Measurements from ENCODE around the gene LSAMP.

Gene LSAMP

GRCh38 chr3:115975796-115976195, 469.5 kb downstream of the LSAMP start:
- Histone ChIP-seq H3K4me3 (ENCODE audit: low read length) (no peak overlapping the region), H3K27me3 (ENCODE audit: control insufficient read depth, insufficient read depth, low read length) (no peaks in the 10 kb centered on the region), H3K9me3 (ENCODE audit: control insufficient read depth, low read length) (no peaks in the 10 kb centered on the region), H3K9ac (ENCODE audit: low read length) (no peak overlapping the region), H3K36me3 (ENCODE audit: control insufficient read depth, insufficient read depth, low read length) (no peaks in the 10 kb centered on the region), H3K4me1 (ENCODE audit: control insufficient read depth, insufficient read depth, low read length) (no peaks in the 10 kb centered on the region)

GRCh38 chr3:115975353-115975752, 469.9 kb downstream of the LSAMP start:
- Histone ChIP-seq H3K27me3 (ENCODE audit: control insufficient read depth, insufficient read depth, low read length) (no peaks in the 10 kb centered on the region), H3K4me3 (ENCODE audit: low read length) (no peak overlapping the region), H3K36me3 (ENCODE audit: control insufficient read depth, insufficient read depth, low read length) (no peaks in the 10 kb centered on the region), H3K9ac (ENCODE audit: low read length) (no peak overlapping the region), H3K9me3 (ENCODE audit: control insufficient read depth, low read length) (no peaks in the 10 kb centered on the region), H3K4me1 (ENCODE audit: control insufficient read depth, insufficient read depth, low read length) (no peaks in the 10 kb centered on the region)

GRCh38 chr3:115974940-115975339, 470.3 kb downstream of the LSAMP start:
- H3K27me3 ChIP-seq (ENCODE audit: control insufficient read depth, insufficient read depth, low read length), result no peaks in the 10 kb centered on the region
- no peak overlapping the region for H3K4me3 ChIP-seq (ENCODE audit: low read length)
- no peaks in the 10 kb centered on the region for H3K36me3 ChIP-seq (ENCODE audit: control insufficient read depth, insufficient read depth, low read length)
- H3K9me3 ChIP-seq (ENCODE audit: control insufficient read depth, low read length), result no peaks in the 10 kb centered on the region
- no peak overlapping the region for H3K9ac ChIP-seq (ENCODE audit: low read length)
- H3K4me1 ChIP-seq (ENCODE audit: control insufficient read depth, insufficient read depth, low read length), result no peaks in the 10 kb centered on the region

GRCh38 chr3:115968871-115969270, 476.4 kb downstream of the LSAMP start:
- Histone ChIP-seq H3K27me3 (ENCODE audit: control insufficient read depth, insufficient read depth, low read length) (no peaks in the 10 kb centered on the region), H3K9ac (ENCODE audit: low read length) (no peak overlapping the region)

GRCh38 chr3:115961380-115961779, 483.9 kb downstream of the LSAMP start:
- Histone ChIP-seq H3K27me3 (ENCODE audit: control insufficient read depth, insufficient read depth, low read length) (no peaks in the 10 kb centered on the region), H3K9ac (ENCODE audit: low read length) (no peak overlapping the region), H3K4me1 (ENCODE audit: control insufficient read depth, insufficient read depth, low read length) (no peaks in the 10 kb centered on the region), H3K36me3 (ENCODE audit: control insufficient read depth, insufficient read depth, low read length) (no peaks in the 10 kb centered on the region), H3K4me3 (ENCODE audit: low read length) (no peak overlapping the region), H3K9me3 (ENCODE audit: control insufficient read depth, low read length) (no peaks in the 10 kb centered on the region)

More at GRCh38 chr3:115968871-115969270, 476.4 kb downstream of the LSAMP start:
- H3K4me3 ChIP-seq (ENCODE audit: low read length), result no peak overlapping the region
- H3K36me3 ChIP-seq (ENCODE audit: control insufficient read depth, insufficient read depth, low read length), result no peaks in the 10 kb centered on the region
- no peaks in the 10 kb centered on the region for H3K9me3 ChIP-seq (ENCODE audit: control insufficient read depth, low read length)
- no peaks in the 10 kb centered on the region for H3K4me1 ChIP-seq (ENCODE audit: control insufficient read depth, insufficient read depth, low read length)

GRCh38 chr3:115960799-115961198, 484.5 kb downstream of the LSAMP start:
- Histone ChIP-seq H3K36me3 (ENCODE audit: control insufficient read depth, insufficient read depth, low read length) (no peaks in the 10 kb centered on the region), H3K27me3 (ENCODE audit: control insufficient read depth, insufficient read depth, low read length) (no peaks in the 10 kb centered on the region), H3K9me3 (ENCODE audit: control insufficient read depth, low read length) (no peaks in the 10 kb centered on the region), H3K4me1 (ENCODE audit: control insufficient read depth, insufficient read depth, low read length) (no peaks in the 10 kb centered on the region), H3K9ac (ENCODE audit: low read length) (no peak overlapping the region), H3K4me3 (ENCODE audit: low read length) (no peak overlapping the region)

GRCh38 chr3:115958526-115958925, 486.8 kb downstream of the LSAMP start:
- Histone ChIP-seq H3K4me1 (ENCODE audit: control insufficient read depth, insufficient read depth, low read length) (no peaks in the 10 kb centered on the region), H3K27me3 (ENCODE audit: control insufficient read depth, insufficient read depth, low read length) (no peaks in the 10 kb centered on the region), H3K9me3 (ENCODE audit: control insufficient read depth, low read length) (no peaks in the 10 kb centered on the region), H3K36me3 (ENCODE audit: control insufficient read depth, insufficient read depth, low read length) (no peaks in the 10 kb centered on the region), H3K9ac (ENCODE audit: low read length) (no peak overlapping the region), H3K4me3 (ENCODE audit: low read length) (no peak overlapping the region)

GRCh38 chr3:115947325-115947724, 498.0 kb downstream of the LSAMP start:
- Histone ChIP-seq H3K4me3 (ENCODE audit: low read length) (no peak overlapping the region), H3K27me3 (ENCODE audit: control insufficient read depth, insufficient read depth, low read length) (no peaks in the 10 kb centered on the region), H3K9me3 (ENCODE audit: control insufficient read depth, low read length) (no peaks in the 10 kb centered on the region), H3K9ac (ENCODE audit: low read length) (no peak overlapping the region), H3K4me1 (ENCODE audit: control insufficient read depth, insufficient read depth, low read length) (no peaks in the 10 kb centered on the region), H3K36me3 (ENCODE audit: control insufficient read depth, insufficient read depth, low read length) (no peaks in the 10 kb centered on the region)

GRCh38 chr3:115943579-115943978, 501.7 kb downstream of the LSAMP start:
- Histone ChIP-seq H3K4me1 (ENCODE audit: control insufficient read depth, insufficient read depth, low read length) (no peaks in the 10 kb centered on the region), H3K4me3 (ENCODE audit: low read length) (no peak overlapping the region), H3K9ac (ENCODE audit: low read length) (no peak overlapping the region), H3K36me3 (ENCODE audit: control insufficient read depth, insufficient read depth, low read length) (no peaks in the 10 kb centered on the region), H3K27me3 (ENCODE audit: control insufficient read depth, insufficient read depth, low read length) (no peaks in the 10 kb centered on the region), H3K9me3 (ENCODE audit: control insufficient read depth, low read length) (no peaks in the 10 kb centered on the region)

GRCh38 chr3:115937054-115937453, 508.2 kb downstream of the LSAMP start:
- Histone ChIP-seq H3K27me3 (ENCODE audit: control insufficient read depth, insufficient read depth, low read length) (no peaks in the 10 kb centered on the region), H3K4me1 (ENCODE audit: control insufficient read depth, insufficient read depth, low read length) (no peaks in the 10 kb centered on the region), H3K4me3 (ENCODE audit: low read length) (no peak overlapping the region), H3K9ac (ENCODE audit: low read length) (no peak overlapping the region), H3K36me3 (ENCODE audit: control insufficient read depth, insufficient read depth, low read length) (no peaks in the 10 kb centered on the region), H3K9me3 (ENCODE audit: control insufficient read depth, low read length) (no peaks in the 10 kb centered on the region)

GRCh38 chr3:115932807-115933206, 512.5 kb downstream of the LSAMP start:
- no peaks in the 10 kb centered on the region for H3K4me1 ChIP-seq (ENCODE audit: control insufficient read depth, insufficient read depth, low read length)
- H3K9me3 ChIP-seq (ENCODE audit: control insufficient read depth, low read length), result no peaks in the 10 kb centered on the region
- no peak overlapping the region for H3K4me3 ChIP-seq (ENCODE audit: low read length)
- H3K36me3 ChIP-seq (ENCODE audit: control insufficient read depth, insufficient read depth, low read length), result no peaks in the 10 kb centered on the region
- no peaks in the 10 kb centered on the region for H3K27me3 ChIP-seq (ENCODE audit: control insufficient read depth, insufficient read depth, low read length)
- H3K9ac ChIP-seq (ENCODE audit: low read length), result no peak overlapping the region

GRCh38 chr3:115931581-115931980, 513.7 kb downstream of the LSAMP start:
- Histone ChIP-seq H3K9me3 (ENCODE audit: control insufficient read depth, low read length) (no peaks in the 10 kb centered on the region), H3K9ac (ENCODE audit: low read length) (no peak overlapping the region), H3K27me3 (ENCODE audit: control insufficient read depth, insufficient read depth, low read length) (no peaks in the 10 kb centered on the region), H3K4me3 (ENCODE audit: low read length) (no peak overlapping the region), H3K4me1 (ENCODE audit: control insufficient read depth, insufficient read depth, low read length) (no peaks in the 10 kb centered on the region), H3K36me3 (ENCODE audit: control insufficient read depth, insufficient read depth, low read length) (no peaks in the 10 kb centered on the region)

- Histone ChIP-seq H3K27me3 (ENCODE audit: control insufficient read depth, insufficient read depth, low read length) (no peaks in the 10 kb centered on the region), H3K36me3 (ENCODE audit: control insufficient read depth, insufficient read depth, low read length) (no peaks in the 10 kb centered on the region), H3K4me3 (ENCODE audit: low read length) (no peak overlapping the region), H3K9me3 (ENCODE audit: control insufficient read depth, low read length) (no peaks in the 10 kb centered on the region), H3K4me1 (ENCODE audit: control insufficient read depth, insufficient read depth, low read length) (no peaks in the 10 kb centered on the region), H3K9ac (ENCODE audit: low read length) (no peak overlapping the region)
These were observed 514.4 kb downstream of the LSAMP start for GRCh38 chr3:115930922-115931321.
